BJ (cell line): ENCODE measurements around the gene DNM2. TPM values are rescaled to one million over a fixed set of nuclear protein-coding genes. Genes with fewer than 3 reads are reported as not detected.

Experiments
- CTCF ChIA-PET: fragments of 350-600 bp; formaldehyde crosslinking; extraction: SDS; loops from one replicate; lab custom pipeline; 2021; ENCODE audit warnings: antibody characterized with exemption, inconsistent platforms; lab: Yijun Ruan, JAX
- POLR2A ChIA-PET: fragments of 300-600 bp; sonication (Branson Sonifier 250); formaldehyde crosslinking; extraction: SDS; loops from one replicate; lab custom pipeline; 2021; ENCODE audit warnings: antibody characterized with exemption; lab: Charles Lee
- DNase-seq: peaks from one replicate; pipeline ENCODE4 v3.0.0-alpha.2; 2011; ENCODE audit warnings: low read depth
- H3K27me3 ChIP-seq: 2 replicates; pipeline ENCODE4 v1.6.0; 2011; ENCODE audit warnings: low read length; ENCODE audit not compliant: control insufficient read depth, insufficient read depth
- H3K36me3 ChIP-seq: 2 replicates; pipeline ENCODE4 v1.5.1; 2011; ENCODE audit warnings: low read length; ENCODE audit not compliant: control insufficient read depth, insufficient read depth
- H3K4me3 ChIP-seq: 2 replicates; pipeline ENCODE4 v1.5.1; 2011; ENCODE audit warnings: low read depth, mild to moderate bottlenecking, control low read depth, low read length
- CTCF ChIP-seq: IDR thresholded peaks from 2 replicates; pipeline ENCODE4 v1.5.1; 2011; ENCODE audit warnings: low read depth, mild to moderate bottlenecking, control low read depth, inconsistent platforms, low read length, moderate library complexity; ENCODE audit not compliant: insufficient read depth
- polyA plus RNA-seq: library from polyadenylated mRNA; depleted of rRNA; stranded (reverse); fragments of >200 nt; gene quantifications from 2 replicates; pipeline ENCODE4 v1.2.3, GENCODE V29; 2011

Gene DNM2
- polyA plus RNA-seq, 1 experiment, result 64.2 TPM

- Histone ChIP-seq H3K27me3 (no peaks in the 10 kb centered on the region), H3K36me3 (peaks cover 8% of the 10 kb centered on the region), H3K4me3 (no peak overlapping the region)
- CTCF ChIA-PET, result interaction anchor here (1.8 kb wide), 1 partner anchor 49 kb away, joined by 8 read pairs; the partner anchor contains the start of gene DNM2
- DNase-seq, result no peak
- no peak for TF ChIP-seq CTCF
- POLR2A ChIA-PET, result no interaction called here
Measured at GRCh38 chr19:10766671-10767201, 48.9 kb downstream of the DNM2 start.

DNA sequence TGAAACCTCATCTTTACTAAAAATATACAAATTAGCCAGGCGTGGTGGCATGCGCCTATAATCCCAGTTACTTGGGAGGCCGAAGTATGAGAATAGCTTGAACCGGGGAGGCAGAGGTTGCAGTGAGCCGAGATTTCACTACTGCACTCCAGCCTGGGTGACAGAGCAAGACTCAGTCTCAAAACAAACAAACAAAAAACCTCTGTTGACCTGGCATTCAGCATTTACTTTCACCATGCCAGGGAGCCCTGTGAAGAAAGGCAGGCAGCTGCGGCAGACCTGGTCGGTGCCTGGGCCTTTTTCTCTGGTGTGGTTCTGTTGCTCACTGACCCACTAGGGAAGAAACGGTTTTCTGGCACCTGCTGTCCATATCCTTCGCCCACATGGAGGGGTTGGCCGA lies 49.8 kb downstream of the DNM2 start:
- ChIA-PET CTCF (interaction anchor here (0.7 to 1.8 kb wide), 2 partner anchors 50 to 130 kb away, joined by 3 to 8 read pairs; partner anchors contain the start of gene DNM2), POLR2A (no interaction called here)
- no peak overlapping the region for H3K4me3 ChIP-seq
- peaks cover 12% of the 10 kb centered on the region for H3K36me3 ChIP-seq
- no peaks in the 10 kb centered on the region for H3K27me3 ChIP-seq
- DNase-seq, result no peak
- no peak for TF ChIP-seq CTCF

- DNase-seq, result no peak
- CTCF ChIA-PET, result interaction anchor here (3.0 to 4.3 kb wide), 3 partner anchors 9 to 96 kb away, joined by 11 to 27 read pairs (median 14); partner anchors contain the start of gene DNM2
- H3K4me3 ChIP-seq, result no peak overlapping the region
- POLR2A ChIA-PET, result no interaction called here
- H3K27me3 ChIP-seq, result no peaks in the 10 kb centered on the region
- peaks cover 12% of the 10 kb centered on the region for H3K36me3 ChIP-seq
- TF ChIP-seq CTCF, result no peak
Measured at GRCh38 chr19:10768369-10768768, 50.5 kb downstream of the DNM2 start.

- ChIA-PET POLR2A (no interaction called here), CTCF (interaction anchor here (0.9 to 4.3 kb wide), 7 partner anchors 9 to 147 kb away, joined by 3 to 27 read pairs (median 8); partner anchors contain the start of genes DNM2 and QTRT1)
- peaks cover 12% of the 10 kb centered on the region for H3K36me3 ChIP-seq
- H3K27me3 ChIP-seq, result no peaks in the 10 kb centered on the region
- no peak for TF ChIP-seq CTCF
- no peak for DNase-seq
- no peak overlapping the region for H3K4me3 ChIP-seq
Measured at GRCh38 chr19:10768936-10769335, 51.1 kb downstream of the DNM2 start.

DNA sequence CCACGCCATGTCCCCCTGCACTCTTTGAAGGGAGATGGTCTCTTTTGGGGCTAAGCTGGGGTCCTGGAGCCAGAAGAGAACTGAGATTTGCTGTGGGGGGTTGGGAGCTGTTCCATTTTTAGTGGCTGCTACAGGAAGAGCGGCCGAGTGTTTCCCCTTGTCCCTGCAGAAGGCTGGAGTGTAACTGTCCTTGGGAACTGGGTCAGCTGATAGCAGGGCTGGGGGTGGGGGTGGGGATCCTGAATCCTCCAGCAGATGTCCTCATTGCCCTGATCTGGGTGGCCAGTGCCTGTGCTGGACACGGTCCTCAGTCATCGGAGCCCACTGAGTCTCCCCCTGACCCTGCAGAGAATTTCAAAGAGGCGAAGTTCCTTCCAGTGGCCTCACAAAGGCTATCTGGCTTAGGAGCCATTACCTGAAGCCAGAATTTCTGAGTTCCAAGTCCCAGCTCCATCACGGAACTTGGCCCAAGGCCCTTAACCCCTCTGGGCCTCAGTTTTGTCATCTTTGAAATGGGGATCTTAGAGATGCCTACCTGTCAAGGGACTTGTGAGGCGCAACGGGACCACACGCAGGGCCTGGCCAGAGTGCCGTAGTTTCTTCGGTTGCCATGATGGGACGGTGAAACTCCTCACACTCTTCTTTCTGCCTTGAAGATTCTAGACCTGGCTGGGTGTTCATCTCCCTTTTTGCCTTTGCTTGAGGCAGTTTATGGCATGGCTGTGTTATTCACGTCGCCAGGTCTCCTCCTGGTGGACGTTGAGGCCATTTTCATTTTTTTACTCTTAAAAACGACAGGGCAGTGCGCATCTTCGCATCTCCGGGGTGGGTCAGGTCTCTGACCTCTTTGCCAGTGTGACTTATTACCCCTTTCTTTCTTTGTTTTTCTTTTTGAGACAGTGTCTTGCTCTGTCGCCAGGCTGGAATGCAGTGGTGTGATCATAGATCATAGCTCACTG lies 51.9 kb downstream of the DNM2 start:
- no peak for DNase-seq
- POLR2A ChIA-PET, result interaction anchor here (0.6 kb wide), 1 partner anchor 45 kb away, joined by 4 read pairs; no protein-coding TSS in a partner anchor

More for the DNA sequence above, 51.9 kb downstream of the DNM2 start:
- no peak overlapping the region for H3K4me3 ChIP-seq
- CTCF ChIA-PET, result interaction anchor here (0.9 to 4.3 kb wide), 10 partner anchors 10 to 146 kb away, joined by 3 to 27 read pairs (median 4); partner anchors contain the start of genes DNM2 and QTRT1
- peak; percentile 32 for TF ChIP-seq CTCF
- no peaks in the 10 kb centered on the region for H3K27me3 ChIP-seq
- H3K36me3 ChIP-seq, result peaks cover 10% of the 10 kb centered on the region
